ENCODE results near the gene PM20D1.

Gene PM20D1

GRCh38 chr1:205852969-205853368, 3.0 kb upstream of the PM20D1 start:
- TF ChIP-seq, protein P1, sequence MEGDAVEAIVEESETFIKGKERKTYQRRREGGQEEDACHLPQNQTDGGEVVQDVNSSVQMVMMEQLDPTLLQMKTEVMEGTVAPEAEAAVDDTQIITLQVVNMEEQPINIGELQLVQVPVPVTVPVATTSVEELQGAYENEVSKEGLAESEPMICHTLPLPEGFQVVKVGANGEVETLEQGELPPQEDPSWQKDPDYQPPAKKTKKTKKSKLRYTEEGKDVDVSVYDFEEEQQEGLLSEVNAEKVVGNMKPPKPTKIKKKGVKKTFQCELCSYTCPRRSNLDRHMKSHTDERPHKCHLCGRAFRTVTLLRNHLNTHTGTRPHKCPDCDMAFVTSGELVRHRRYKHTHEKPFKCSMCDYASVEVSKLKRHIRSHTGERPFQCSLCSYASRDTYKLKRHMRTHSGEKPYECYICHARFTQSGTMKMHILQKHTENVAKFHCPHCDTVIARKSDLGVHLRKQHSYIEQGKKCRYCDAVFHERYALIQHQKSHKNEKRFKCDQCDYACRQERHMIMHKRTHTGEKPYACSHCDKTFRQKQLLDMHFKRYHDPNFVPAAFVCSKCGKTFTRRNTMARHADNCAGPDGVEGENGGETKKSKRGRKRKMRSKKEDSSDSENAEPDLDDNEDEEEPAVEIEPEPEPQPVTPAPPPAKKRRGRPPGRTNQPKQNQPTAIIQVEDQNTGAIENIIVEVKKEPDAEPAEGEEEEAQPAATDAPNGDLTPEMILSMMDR (IDR thresholded peaks at IDR 0.05; ENCODE audit: insufficient read depth, low read depth, low read length, missing control alignments): no peak
- no peak overlapping the region for H3K4me3 ChIP-seq (ENCODE audit: low read length)
- DNase-seq (ENCODE audit: low read depth): no peak

- TF ChIP-seq, protein P1 (IDR thresholded peaks at IDR 0.05; ENCODE audit: insufficient read depth, low read depth, low read length, missing control alignments): no peak
- DNase-seq (ENCODE audit: low read depth): peak; percentile 9
- H3K4me3 ChIP-seq (ENCODE audit: low read length): no peak overlapping the region
Measured at GRCh38 chr1:205851993-205852392, 2.1 kb upstream of the PM20D1 start.

DNA sequence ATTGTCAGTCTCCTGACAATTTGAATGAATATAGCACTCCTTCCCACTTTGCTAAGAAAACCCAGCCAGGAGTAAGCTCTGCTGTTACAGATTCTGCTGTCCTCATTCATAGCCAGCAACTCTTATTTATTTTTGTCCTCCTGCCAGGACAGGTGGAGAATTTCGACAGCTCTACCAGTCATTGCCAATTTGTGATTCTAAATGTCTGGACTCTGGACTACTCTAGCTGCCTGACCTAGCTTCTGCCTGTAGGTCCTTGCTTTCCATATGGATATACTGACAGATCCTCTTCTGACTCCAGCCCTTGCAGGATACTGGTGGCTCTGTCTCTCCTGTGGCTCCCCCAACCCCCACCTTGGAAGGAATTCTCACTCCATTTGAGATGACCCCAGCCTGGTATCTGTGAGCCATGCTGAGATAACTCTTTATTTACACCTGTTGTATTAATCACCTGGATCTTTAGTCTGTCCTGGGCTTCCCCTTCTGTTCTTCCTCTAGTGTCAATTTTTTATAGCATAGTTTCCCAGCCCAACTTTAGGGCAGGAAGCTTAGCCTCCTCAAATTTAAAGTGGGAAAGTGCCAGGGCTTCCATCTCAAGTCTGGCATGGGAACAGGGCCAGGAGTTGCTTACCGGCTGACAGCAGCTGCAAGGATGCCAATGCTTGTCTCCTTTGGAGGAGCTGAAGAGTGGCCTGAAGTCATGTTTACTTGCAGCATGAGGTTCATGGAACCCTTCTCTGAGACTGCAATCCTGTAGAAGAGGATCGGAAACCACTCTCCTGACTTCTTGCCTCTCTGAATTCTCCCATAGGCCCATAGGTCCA, 6.7 kb downstream of the PM20D1 start:
- TF ChIP-seq, protein P1 (IDR thresholded peaks at IDR 0.05; ENCODE audit: insufficient read depth, low read depth, low read length, missing control alignments): no peak
- no peak for DNase-seq (ENCODE audit: low read depth)
- H3K4me3 ChIP-seq (ENCODE audit: low read length): no peak overlapping the region

DNA sequence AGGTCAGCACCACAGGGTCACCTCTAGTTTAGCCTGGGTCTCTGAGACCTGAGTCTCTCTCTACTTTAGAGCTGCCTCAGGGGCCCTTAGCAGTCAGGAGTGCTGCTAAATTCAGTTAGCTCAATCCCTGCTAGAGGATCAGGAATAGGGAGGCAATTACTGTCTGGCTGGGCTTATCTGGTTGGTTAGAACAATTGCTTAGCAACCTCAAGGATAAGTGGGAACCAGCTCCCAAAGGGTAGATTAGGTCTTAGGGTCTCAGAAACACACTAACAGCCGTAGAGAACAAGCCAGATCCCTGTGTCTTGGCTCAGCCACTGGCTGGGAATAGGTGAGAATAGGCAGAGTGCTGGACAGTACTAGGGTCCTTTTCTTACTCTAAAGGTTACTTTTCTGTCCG, 7.7 kb downstream of the PM20D1 start:
- TF ChIP-seq, protein P1 (IDR thresholded peaks at IDR 0.05; ENCODE audit: insufficient read depth, low read depth, low read length, missing control alignments): no peak
- H3K4me3 ChIP-seq (ENCODE audit: low read length): no peak overlapping the region
- no peak for DNase-seq (ENCODE audit: low read depth)

GRCh38 chr1:205840146-205840923, 9.6 kb downstream of the PM20D1 start:
- TF ChIP-seq, protein P1 (IDR thresholded peaks at IDR 0.05; ENCODE audit: insufficient read depth, low read depth, low read length, missing control alignments): no peak
- H3K4me3 ChIP-seq (ENCODE audit: low read length): no peak overlapping the region
- DNase-seq (ENCODE audit: low read depth): no peak

DNA sequence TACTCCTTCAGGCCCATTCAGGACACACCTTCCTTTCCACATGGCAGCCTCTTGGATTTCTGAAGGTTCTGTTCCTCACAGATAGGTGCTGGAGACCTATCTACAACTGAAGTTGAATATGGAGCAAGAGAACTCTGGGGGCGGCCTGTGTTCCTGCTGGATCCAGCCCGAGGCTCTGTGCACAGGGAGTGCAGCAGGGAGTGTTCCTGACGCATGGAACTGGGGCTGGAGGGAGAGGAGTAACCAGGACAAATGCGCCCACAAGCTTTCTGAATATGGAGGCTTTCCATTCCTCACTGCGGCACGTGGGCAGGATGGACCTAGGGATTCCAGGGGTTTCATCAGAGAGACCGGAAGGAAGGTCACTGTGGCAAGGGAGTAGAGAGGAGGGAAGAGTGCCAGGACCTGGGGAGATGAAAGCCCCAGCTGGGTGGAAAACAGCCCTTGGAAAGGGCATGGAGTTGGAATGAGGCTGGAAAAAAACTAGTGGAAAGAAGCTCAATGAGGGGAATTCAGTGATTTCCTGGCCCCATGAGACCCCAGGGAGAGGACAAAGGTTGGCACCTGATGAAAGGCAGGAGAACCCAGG, 12.5 kb downstream of the PM20D1 start:
- DNase-seq (ENCODE audit: low read depth): no peak
- TF ChIP-seq, protein P1 (IDR thresholded peaks at IDR 0.05; ENCODE audit: insufficient read depth, low read depth, low read length, missing control alignments): no peak
- no peak overlapping the region for H3K4me3 ChIP-seq (ENCODE audit: low read length)
